HepG2 (cell line): ENCODE results near the gene STK10. TPM values are rescaled to one million over a fixed set of nuclear protein-coding genes. Genes with fewer than 3 reads are reported as not detected.

Experiments used
- AKAP8 ChIP-seq: sonication (generic); formaldehyde crosslinking; IDR thresholded peaks from 2 replicates; pipeline ENCODE4 v1.5.1; 2020; ENCODE audit warnings: mild to moderate bottlenecking, missing genetic modification reagents
- ATM ChIP-seq: fragments of 450-650 bp; IDR thresholded peaks from 2 replicates; pipeline ENCODE4 v1.7.1; 2017; ENCODE audit warnings: mild to moderate bottlenecking, borderline replicate concordance
- HCFC1 ChIP-seq: fragments of 150-350 bp; IDR thresholded peaks from 2 replicates; pipeline ENCODE4 v1.6.1; 2014; ENCODE audit warnings: low read depth, low read length
- JUND ChIP-seq: sonication (generic); formaldehyde crosslinking; IDR thresholded peaks from 2 replicates; pipeline ENCODE4 v1.8.0; 2022; ENCODE audit warnings: mild to moderate bottlenecking, missing genetic modification reagents
- NONO ChIP-seq, 2 experiments: fragments of 450-650 bp in 1 of 2; sonication (generic) in 1 of 2; formaldehyde crosslinking in 1 of 2; IDR thresholded peaks in 1 of 2; conservative IDR thresholded peaks in 1 of 2; 2 replicates each; pipeline versions ENCODE4 v1.6.1 to v1.8.0; 2017 to 2022; ENCODE audit warnings: mild to moderate bottlenecking in 1 of 2, missing genetic modification reagents in 1 of 2, moderate library complexity in 1 of 2
- RAD51 ChIP-seq: fragments of 450-650 bp; IDR thresholded peaks from 2 replicates; pipeline ENCODE4 v1.6.1; 2016; ENCODE audit warnings: borderline replicate concordance
- RERE ChIP-seq: IDR thresholded peaks from 2 replicates; pipeline ENCODE4 v1.6.1; 2016; ENCODE audit warnings: low read depth, missing genetic modification reagents, missing compliant biosample characterization
- ZNF354B ChIP-seq: sonication (generic); formaldehyde crosslinking; IDR thresholded peaks from 2 replicates; pipeline ENCODE4 v1.8.0; 2022; ENCODE audit warnings: mild to moderate bottlenecking, missing genetic modification reagents
- ZNF446 ChIP-seq: sonication (generic); formaldehyde crosslinking; IDR thresholded peaks from 2 replicates; pipeline ENCODE4 v1.5.0; 2020; ENCODE audit warnings: mild to moderate bottlenecking, missing genetic modification reagents
- polyA plus RNA-seq, 8 experiments: library from polyadenylated mRNA; depleted of rRNA in 3 of 8; stranded (reverse) in 7 of 8; unstranded in 1 of 8; fragments of >200 nt; fragmentation: Illumina TruSeq in 4 of 8; extraction: Trizol in 4 of 8; gene quantifications; 2 replicates each; pipeline versions ENCODE4 v1.2.1 to v1.2.3, GENCODE V29; 2011 to 2016; ENCODE audit warnings: low read depth in 4 of 8, missing spikeins in 1 of 8, mixed read lengths in 1 of 8; ENCODE audit not compliant: insufficient read depth in 1 of 8
- total RNA-seq, 5 experiments: library from RNA; depleted of rRNA; stranded (reverse); fragments of >200 nt; fragmentation: Illumina TruSeq; extraction: Trizol; gene quantifications; 2 replicates each; pipeline ENCODE4 v1.2.3, GENCODE V29; 2016; ENCODE audit warnings: low read depth in 1 of 5

The STK10 gene
- total and polyA plus RNA-seq, 2 of the 13 experiments (the other 11 are each of a cell fraction or from before 2014, with no cell fraction given), result 7.0 to 7.2 TPM

- TF ChIP-seq HCFC1, result no peak
- TF ChIP-seq JUND (CRISPR knock-in tag), result no peak
- TF ChIP-seq RERE (CRISPR knock-in tag), result no peak
- TF ChIP-seq ATM, result no peak
- TF ChIP-seq ZNF446 (CRISPR knock-in tag), result no peak
- no peak for TF ChIP-seq ZNF354B (CRISPR knock-in tag)
- TF ChIP-seq RAD51, result no peak
- no peak for TF ChIP-seq AKAP8 (CRISPR knock-in tag)
- TF ChIP-seq NONO (IDR thresholded peaks at IDR 0.05), result no peak
- no peak for TF ChIP-seq NONO (CRISPR knock-in tag; conservative IDR thresholded peaks at IDR 0.05)
- TF ChIP-seq, all 625 proteins: peak for 0
Measured at GRCh38 chr5:172078726-172079345, 109.2 kb downstream of the STK10 start (continued).
